ENCODE data around the gene CTNNA2. TPM values are rescaled to one million over a fixed set of nuclear protein-coding genes. Genes with fewer than 3 reads are reported as not detected.

The CTNNA2 gene
- total and polyA plus RNA-seq, 9 of the 15 experiments (the other 6 are each of a cell fraction or from before 2014, with no cell fraction given): 0.03 to 0.40 (median 0.15) TPM

GRCh38 chr2:80501874-80502624, 989.2 kb downstream of the CTNNA2 start:
- CTCF ChIA-PET (ENCODE audit: low intra/inter-chr PET ratio): no interaction called here
- no TSS peak for BruUV-seq (replicated peaks)
- FAIRE-seq (no peak), DNase-seq (ENCODE audit: extremely low read depth in 1 of 4, low spot score in 3 of 4) (no peak), ATAC-seq (no peak)
- POLR2A ChIA-PET: interaction anchor here (0.7 kb wide), 1 partner anchor 576 kb away, joined by 3 read pairs; no protein-coding TSS in a partner anchor
- Histone ChIP-seq H3K4me3 (no peak overlapping the region), H3K4me1 (replicated peaks in 1 of 2; ENCODE audit: control insufficient read depth in 2 of 2, insufficient read depth in 2 of 2, low read length in 2 of 2) (no peaks in the 10 kb centered on the region), H2AFZ (ENCODE audit: low read depth, low read length) (no peak overlapping the region), H3K9ac (ENCODE audit: insufficient read depth in 1 of 2, low read depth in 2 of 2, low read length in 2 of 2) (no peak overlapping the region), H3K4me2 (ENCODE audit: insufficient read depth, low read length) (no peak overlapping the region), H3K27ac (ENCODE audit: extremely low read depth, low read depth, low read length) (no peak overlapping the region), H3K9me1 (ENCODE audit: control insufficient read depth, insufficient read depth, low read length) (no peaks in the 10 kb centered on the region), H3K79me2 (ENCODE audit: control insufficient read depth, insufficient read depth, low read length) (no peaks in the 10 kb centered on the region), H3K27me3 (ENCODE audit: control insufficient read depth in 2 of 2, insufficient read depth in 2 of 2, low read length in 2 of 2) (no peaks in the 10 kb centered on the region), H4K20me1 (replicated peaks; ENCODE audit: control insufficient read depth, insufficient read depth, low read length) (no peaks in the 10 kb centered on the region), H3K9me3 (replicated peaks; ENCODE audit: control insufficient read depth, insufficient read depth, low read depth, low read length) (no peaks in the 10 kb centered on the region), H3K36me3 (ENCODE audit: control insufficient read depth, insufficient read depth, low read length) (no peaks in the 10 kb centered on the region)
- in situ Hi-C loops (cut with MboI) (no loop called here), intact Hi-C loops (cut with micrococcal nuclease) (no loop called here)
- TF ChIP-seq DACH1 (IDR thresholded peaks at IDR 0.05; ENCODE audit: partially characterized antibody) (no peak), KLF16 (IDR thresholded peaks at IDR 0.05) (no peak), ZNF699 (CRISPR knock-in tag; IDR thresholded peaks at IDR 0.05; ENCODE audit: insufficient replicate concordance) (no peak), ZKSCAN3 (CRISPR knock-in tag; IDR thresholded peaks at IDR 0.05) (no peak), ZBTB40 (IDR thresholded peaks at IDR 0.05) (no peak), ZBTB40 (CRISPR knock-in tag; IDR thresholded peaks at IDR 0.05) (no peak), KDM4B (IDR thresholded peaks at IDR 0.05; ENCODE audit: borderline replicate concordance in 2 of 2, low read depth in 1 of 2) (no peak), XRCC3 (IDR thresholded peaks at IDR 0.05) (no peak), TBP (optimal IDR thresholded peaks at IDR 0.05; ENCODE audit: low read depth, low read length) (no peak), HIVEP1 (CRISPR knock-in tag; IDR thresholded peaks at IDR 0.05) (no peak)

All from K562 (cell line).